Stimulated activated CD8-positive, alpha-beta memory T cell treated with anti-CD3 and anti-CD28 coated beads, Interleukin-4, amount 100 ng/mL, for 4 hours (primary cell): ENCODE results near the gene RELT.

Experiments
- DNase-seq, 2 donors: peaks; one replicate each; pipeline ENCODE4 v3.0.0-alpha.2; 2020; ENCODE audit warnings: low read depth in 2 of 2, low spot score in 1 of 2

RELT gene

DNA sequence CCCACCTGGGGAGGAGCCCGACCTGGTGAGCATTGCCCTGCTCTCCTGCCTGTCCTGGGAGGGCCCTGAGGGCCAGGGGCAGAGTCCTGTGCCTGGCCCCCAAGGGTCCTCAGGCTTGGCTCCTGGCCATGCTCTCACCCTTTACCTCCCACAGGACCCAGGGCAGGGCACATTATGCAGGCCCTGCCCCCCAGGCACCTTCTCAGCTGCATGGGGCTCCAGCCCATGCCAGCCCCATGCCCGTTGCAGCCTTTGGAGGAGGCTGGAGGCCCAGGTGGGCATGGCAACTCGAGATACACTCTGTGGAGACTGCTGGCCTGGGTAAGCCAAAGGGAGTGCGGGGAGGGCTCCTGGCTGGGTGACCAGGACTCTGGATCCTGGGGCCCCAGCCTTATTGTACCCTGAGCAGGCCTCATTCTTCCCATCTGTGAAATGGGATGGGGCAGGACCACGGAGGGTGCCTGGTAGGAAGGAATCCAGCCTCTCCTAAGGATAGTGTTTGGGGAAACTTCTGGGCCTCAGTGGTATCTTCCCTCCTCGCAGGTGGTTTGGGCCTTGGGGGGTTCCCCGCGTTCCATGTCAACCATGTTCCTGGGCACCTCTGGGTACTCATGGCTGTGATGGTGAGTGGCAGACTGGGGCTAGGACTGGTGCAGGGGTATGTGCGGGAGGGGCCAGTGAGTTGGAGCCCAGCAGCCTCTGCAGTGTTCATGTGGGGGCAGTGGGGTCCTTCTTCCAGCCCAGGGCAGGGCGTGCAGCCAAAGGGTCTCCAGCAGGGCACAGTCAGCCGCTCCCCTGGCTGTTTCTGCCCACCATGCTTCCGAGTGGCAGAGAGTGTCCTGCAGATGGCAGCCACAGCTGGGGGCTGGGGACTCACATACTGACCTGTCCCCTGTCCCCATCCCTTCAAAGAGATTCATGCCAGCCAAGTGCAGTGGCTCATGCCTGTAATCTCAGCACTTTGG is 14.7 kb downstream of the RELT start:
- no peak for DNase-seq

DNA sequence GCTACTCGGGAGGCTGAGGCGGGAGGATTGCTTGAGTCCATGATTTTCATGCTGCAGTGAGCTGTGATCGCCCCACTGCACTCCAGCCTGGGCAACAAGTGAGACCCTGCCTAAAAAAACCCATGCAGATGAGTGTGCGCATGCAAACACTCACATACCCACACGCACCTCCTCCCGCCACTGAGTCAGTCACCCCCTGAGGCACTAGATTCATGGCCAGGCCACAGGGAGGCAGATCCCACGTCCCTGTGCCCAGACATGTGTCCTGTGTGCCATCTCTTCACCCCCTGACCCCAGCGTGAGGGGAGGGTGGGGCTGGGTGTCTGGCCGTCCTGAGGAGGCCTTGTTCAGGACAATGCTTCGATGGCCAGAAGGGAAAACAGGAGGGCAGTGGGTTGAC is 15.5 kb downstream of the RELT start:
- no peak for DNase-seq

GRCh38 chr11:73392108-73393010 is 16.2 kb downstream of the RELT start:
- DNase-seq = no peak

- DNase-seq = no peak
Measured at GRCh38 chr11:73393011-73393380, 16.8 kb downstream of the RELT start.

DNA sequence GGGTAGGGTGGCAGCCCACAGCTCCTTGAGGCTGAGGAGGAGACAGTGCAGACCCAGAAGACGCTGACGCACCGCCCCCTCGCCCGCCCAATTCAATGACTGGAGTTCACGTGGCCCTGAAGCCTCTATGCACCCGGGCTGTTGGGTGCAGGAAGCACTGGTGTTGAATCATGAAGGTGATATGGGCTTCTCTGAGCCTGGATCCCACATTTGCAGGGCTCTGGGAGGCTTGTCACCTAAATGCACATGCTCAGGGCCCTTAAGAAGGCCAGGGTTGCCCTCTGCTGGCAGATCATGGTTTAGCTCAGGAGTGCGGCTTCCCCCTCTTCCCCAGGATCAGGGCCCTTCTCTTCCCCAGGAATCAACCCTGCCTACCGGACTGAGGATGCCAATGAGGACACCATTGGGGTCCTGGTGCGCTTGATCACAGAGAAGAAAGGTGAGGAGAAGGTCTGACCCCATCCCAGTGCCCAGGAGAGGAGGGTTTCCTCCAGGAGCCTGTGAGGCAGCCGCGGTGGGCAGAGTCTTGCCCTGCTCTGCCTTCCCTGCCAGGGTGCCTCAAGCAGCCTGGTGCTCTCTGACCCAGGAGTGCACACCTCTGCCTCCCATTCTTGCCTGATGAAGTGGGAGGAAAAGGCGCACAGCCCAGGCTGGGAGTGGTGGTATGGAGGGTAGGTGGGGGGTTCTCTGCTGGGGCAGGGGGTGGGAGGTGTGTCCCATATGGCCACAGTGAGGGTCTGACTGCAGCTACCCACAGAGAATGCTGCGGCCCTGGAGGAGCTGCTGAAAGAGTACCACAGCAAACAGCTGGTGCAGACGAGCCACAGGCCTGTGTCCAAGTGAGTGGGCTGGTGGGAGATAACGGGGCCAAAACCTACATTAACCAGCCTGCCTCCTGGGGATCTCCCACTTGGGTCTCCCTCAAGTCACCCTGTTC is 17.5 kb downstream of the RELT start:
- peak; percentile 27 to 38 for DNase-seq

GRCh38 chr11:73394416-73395296 is 18.5 kb downstream of the RELT start:
- no peak for DNase-seq

DNA sequence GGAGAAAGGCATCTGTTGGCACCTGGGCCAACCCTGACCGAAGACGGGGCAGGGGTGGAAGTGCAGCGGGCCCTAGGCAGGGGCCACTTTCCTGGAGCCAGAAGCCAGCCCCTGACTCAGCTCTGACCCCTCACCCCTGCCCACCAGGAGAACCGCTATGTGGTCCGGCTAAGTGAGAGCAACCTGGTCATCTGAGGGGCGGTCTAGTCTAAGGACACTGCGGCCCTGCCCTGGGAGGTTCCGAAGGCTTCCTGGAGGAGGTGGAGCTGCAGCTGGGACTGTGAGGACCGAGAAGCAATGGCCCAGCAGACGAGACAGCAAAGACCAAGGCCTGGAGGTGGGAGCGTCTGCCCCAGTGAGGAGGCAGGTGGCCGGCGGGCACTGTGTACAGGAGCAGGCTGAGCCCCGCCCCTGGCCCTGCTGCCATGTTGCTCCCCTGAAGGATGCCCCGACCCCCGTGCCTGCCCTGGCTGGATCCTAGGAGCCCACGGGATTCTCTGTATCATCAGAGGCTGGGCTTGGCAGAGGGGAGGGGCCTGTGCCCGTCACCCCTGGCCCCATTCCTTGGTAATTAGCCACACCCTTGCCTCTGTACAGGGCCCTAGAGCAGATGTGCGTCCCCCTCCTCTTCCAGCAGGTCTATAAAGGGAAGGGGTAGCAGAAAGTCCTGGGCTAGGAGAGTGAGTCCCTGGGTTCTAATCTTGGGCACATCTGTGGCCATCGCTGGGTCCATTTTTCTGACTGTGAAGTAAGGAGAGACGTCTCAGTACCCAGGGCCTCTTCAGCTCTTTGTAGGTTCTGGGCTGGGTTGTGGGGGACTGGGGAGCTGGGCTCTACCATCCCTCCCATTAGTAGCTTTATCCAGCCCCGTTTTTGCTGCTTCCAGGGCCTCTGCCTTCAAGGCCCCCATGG is 19.4 kb downstream of the RELT start:
- no peak for DNase-seq

- DNase-seq = no peak
Measured at GRCh38 chr11:73396251-73396930, 20.2 kb downstream of the RELT start.

DNA sequence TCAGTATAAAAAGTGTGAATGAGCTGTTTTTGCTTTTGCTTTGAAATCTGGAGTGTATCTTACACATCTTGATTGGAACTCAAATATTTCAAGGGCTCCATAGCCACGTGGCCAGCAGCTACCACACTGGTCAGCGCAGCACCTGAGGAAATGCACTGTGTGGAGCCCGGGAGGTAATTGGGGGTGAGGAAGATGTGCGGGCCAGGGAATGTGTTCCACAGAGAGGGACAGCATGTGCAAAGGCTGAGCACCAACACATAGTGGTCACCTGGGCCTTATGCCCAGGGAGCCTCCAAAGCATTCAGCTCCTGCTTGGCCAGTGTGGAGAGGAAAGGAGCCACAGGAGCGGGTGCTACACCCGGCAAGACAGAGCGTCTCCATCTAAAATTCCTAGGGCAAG is 20.8 kb downstream of the RELT start:
- no peak for DNase-seq

DNA sequence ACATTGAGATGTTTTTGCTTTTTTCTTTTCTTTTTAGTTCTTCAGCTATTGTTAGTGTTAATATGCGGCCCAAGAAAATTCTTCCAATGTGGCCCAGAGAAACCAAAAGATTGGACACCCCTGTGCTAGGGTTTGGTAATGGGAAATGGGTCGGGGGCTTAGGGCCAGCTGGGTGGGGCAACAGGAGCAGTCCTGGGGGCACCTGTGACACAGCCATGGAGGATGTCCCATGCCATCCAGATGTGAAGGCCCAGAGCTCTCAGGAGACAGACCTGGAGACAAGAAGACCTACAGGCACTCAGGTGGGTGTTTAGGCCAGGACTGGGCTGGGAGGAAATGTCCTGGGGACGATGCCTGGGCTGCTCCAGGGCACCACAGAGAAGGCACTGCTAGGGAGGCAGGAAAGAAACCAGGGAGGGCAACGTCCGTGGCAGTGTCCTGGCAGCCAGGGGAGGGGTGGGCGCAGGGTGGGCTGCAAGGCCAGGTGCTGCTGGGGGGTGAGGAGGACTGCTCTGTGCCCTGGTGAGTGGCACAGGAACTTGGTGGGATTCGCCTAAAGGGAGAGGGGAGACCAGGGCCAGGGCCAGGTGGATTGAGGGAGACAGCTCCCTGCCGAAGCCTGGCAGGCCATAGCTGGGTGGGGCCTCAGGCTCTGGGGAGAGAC is 21.4 kb downstream of the RELT start:
- no peak for DNase-seq

GRCh38 chr11:73398132-73398526 is 21.9 kb downstream of the RELT start:
- DNase-seq = no peak

DNA sequence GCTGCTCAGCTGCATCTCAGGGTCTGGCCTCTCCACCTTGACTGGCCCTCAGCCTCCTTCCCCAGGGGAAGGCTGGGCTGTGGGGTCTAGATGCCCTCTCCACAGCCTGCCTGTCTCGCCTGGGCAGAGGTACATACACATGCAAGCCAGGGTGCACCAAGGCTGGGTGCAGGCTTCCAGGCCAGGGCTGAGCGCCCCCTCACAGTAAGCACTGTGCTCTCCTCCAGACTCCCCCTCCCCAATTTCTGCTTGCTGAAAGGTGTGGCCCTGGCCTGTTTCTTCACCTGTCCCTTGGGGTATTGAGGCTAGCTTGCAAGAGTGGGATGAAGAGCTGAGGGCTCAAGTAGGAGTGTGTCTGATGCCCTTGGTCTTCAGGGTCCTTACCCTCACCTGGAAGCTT is 22.5 kb downstream of the RELT start:
- no peak for DNase-seq

DNA sequence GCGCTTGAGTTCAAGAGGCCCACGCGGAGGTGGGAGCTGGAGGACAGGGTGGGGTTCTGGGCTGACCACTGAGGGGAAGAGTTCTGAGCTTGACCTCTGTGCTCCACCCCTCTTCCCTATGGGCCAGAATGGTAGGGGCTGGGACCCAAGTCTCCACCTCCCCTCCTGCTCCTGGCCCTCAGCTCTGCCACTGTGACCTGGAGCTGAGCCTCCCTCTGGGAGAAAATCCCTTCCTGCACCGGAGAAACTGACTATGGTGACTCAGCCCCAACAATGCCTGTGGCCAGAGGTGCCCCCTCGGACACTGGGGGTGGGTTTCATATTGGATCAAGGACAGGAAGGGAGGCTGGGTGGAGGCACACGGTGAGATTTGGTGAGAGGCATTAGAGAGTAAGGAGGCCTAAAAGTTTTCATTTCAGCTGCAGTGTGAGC is 23.0 kb downstream of the RELT start:
- DNase-seq = no peak

GRCh38 chr11:73399636-73400035 is 23.4 kb downstream of the RELT start:
- DNase-seq = no peak

DNA sequence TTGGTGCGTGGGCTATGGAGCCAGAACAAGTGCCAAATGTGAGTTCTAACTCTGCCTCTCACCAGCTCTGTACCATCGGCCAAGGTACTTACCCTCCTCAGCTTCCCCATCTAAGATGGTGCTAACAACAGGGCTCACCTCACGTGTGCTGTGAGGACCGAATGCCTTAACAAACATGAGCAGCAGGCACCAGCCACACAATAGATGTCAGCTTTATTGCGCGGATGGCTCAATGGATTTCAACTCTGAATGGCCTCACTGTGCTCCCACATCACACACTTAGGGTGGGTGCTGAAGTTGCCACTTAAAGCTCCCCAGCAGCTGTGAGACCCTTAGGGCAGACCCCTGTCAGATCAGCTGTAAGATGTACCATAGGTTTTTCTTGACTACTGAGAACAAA is 24.1 kb downstream of the RELT start:
- DNase-seq = no peak

DNA sequence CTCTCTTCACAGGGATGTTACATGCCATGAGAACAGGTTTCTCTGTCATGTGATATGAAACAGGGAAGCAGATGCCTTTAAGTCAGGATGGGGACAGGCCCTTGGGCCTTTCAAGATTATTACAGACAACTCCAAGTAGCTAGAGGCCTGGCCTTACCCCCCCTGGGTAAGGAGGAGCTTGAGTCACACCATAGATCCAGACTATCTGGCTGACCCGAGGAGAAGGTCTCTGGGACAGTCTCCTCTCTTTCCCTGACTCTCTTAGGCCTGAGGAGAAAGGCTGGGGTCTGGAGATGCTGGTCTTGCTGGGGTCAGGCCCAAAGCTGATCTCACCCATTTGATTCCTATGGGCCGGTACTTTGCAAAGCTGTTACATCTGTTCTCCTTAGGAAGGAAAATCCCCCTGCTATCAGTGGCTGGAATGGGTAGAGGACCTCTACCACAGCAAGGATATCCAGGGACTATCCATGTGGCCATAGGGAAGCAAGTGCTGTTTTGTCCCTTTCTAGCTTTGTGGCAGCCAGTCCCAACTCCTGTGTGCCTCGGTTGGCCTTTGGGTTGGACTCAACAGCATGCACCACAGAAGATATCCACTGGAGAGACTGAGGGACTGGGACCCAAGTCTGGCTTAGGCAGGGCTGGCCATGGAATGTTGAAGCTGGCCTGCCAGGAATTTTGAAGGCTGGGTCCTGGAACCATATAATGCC is 25.2 kb downstream of the RELT start:
- no peak for DNase-seq
